H1 (cell line): Measurements from ENCODE around the gene TNNC1. TPM values are rescaled to one million over a fixed set of nuclear protein-coding genes. Genes with fewer than 3 reads are reported as not detected.

Experiments used
- CTCF ChIA-PET: fragments of 300-600 bp; sonication (Branson Sonifier 250); formaldehyde crosslinking; loops from one replicate; lab custom pipeline; 2021; ENCODE audit not compliant: partially characterized antibody; lab: Charles Lee
- POLR2A ChIA-PET: fragments of 300-600 bp; sonication (Branson Sonifier 250); formaldehyde crosslinking; loops from one replicate; lab custom pipeline; 2021; ENCODE audit warnings: inconsistent platforms; ENCODE audit not compliant: partially characterized antibody; lab: Charles Lee
- DNase-seq, 2 experiments: peaks; one replicate each; pipeline versions ENCODE4 v3.0.0 to v3.0.0-alpha.2; 2010 to 2022; ENCODE audit warnings: low spot score in 2 of 2, low read depth in 1 of 2, mixed read lengths in 1 of 2
- FAIRE-seq: peaks from 2 replicates; lab custom pipeline; 2011; peaks lifted over from hg19 to GRCh38; lab: Jason Lieb, UNC
- H2AFZ ChIP-seq: 2 replicates; pipeline ENCODE4 v1.8.1; 2012; ENCODE audit warnings: low read length, inconsistent platforms
- H2AK5ac ChIP-seq: 2 replicates; pipeline ENCODE4 v1.6.1; 2013; ENCODE audit warnings: low read depth, low read length
- H2BK120ac ChIP-seq: replicated peaks from 2 replicates; pipeline ENCODE3; 2013; ENCODE audit warnings: low read depth, low read length, inconsistent platforms
- H2BK12ac ChIP-seq: 2 replicates; pipeline ENCODE4 v1.6.1; 2013; ENCODE audit warnings: low read depth, low read length
- H2BK15ac ChIP-seq: 2 replicates; pipeline ENCODE4 v1.6.1; 2013; ENCODE audit warnings: low read length
- H2BK20ac ChIP-seq: 2 replicates; pipeline ENCODE4 v1.6.1; 2013; ENCODE audit warnings: low read length
- H2BK5ac ChIP-seq: 2 replicates; pipeline ENCODE4 v1.6.1; 2013; ENCODE audit warnings: low read depth, low read length
- H3K14ac ChIP-seq: 2 replicates; pipeline ENCODE4 v1.6.1; 2013; ENCODE audit warnings: inconsistent platforms; ENCODE audit not compliant: insufficient read length
- H3K18ac ChIP-seq: 2 replicates; pipeline ENCODE4 v1.6.1; 2013; ENCODE audit warnings: low read length; ENCODE audit errors: extremely low read depth
- H3K23ac ChIP-seq: 2 replicates; pipeline ENCODE4 v1.6.1; 2013; ENCODE audit warnings: inconsistent platforms; ENCODE audit not compliant: insufficient read length
- H3K23me2 ChIP-seq: 2 replicates; pipeline ENCODE4 v1.6.1; 2013; ENCODE audit warnings: low read depth, low read length
- H3K27ac ChIP-seq: 2 replicates; pipeline ENCODE4 v1.6.1; 2011; ENCODE audit warnings: low read depth, low read length, inconsistent platforms
- H3K27me3 ChIP-seq, 4 experiments: replicated peaks in 1 of 4; 1 replicate in 1 of 4; 2 replicates in 3 of 4; pipeline versions ENCODE4 v1.6.1 to v1.8.1; 2011 to 2013; ENCODE audit warnings: low read length in 3 of 4, mild to moderate bottlenecking in 3 of 4, inconsistent platforms in 2 of 4, mixed read lengths in 2 of 4, moderate library complexity in 1 of 4; ENCODE audit not compliant: control insufficient read depth in 3 of 4, insufficient read depth in 3 of 4; ENCODE audit errors: extremely low read depth in 1 of 4
- H3K36me3 ChIP-seq, 4 experiments: 2 replicates each; pipeline versions ENCODE4 v1.6.1 to v1.8.1; 2011 to 2013; ENCODE audit warnings: mild to moderate bottlenecking in 4 of 4, low read length in 3 of 4, moderate library complexity in 2 of 4, control low read depth in 1 of 4, inconsistent platforms in 1 of 4; ENCODE audit not compliant: insufficient read depth in 4 of 4, control insufficient read depth in 2 of 4
- H3K4ac ChIP-seq: replicated peaks from 2 replicates; pipeline ENCODE3; 2013; ENCODE audit warnings: low read length, low read depth, mixed read lengths, inconsistent platforms; ENCODE audit not compliant: insufficient read length
- H3K4me1 ChIP-seq, 4 experiments: replicated peaks in 1 of 4; 1 replicate in 1 of 4; 2 replicates in 3 of 4; pipeline versions ENCODE4 v1.6.1 to v1.8.1; 2011 to 2013; ENCODE audit warnings: low read length in 3 of 4, inconsistent platforms in 2 of 4, mixed read lengths in 1 of 4; ENCODE audit not compliant: insufficient read depth in 4 of 4, control insufficient read depth in 3 of 4
- H3K4me2 ChIP-seq, 2 experiments: 2 replicates each; pipeline versions ENCODE4 v1.6.1 to v1.8.1; 2011 to 2013; ENCODE audit warnings: low read depth in 2 of 2, low read length in 2 of 2, control low read depth in 1 of 2, inconsistent platforms in 1 of 2, mild to moderate bottlenecking in 1 of 2; ENCODE audit not compliant: insufficient read depth in 1 of 2
- H3K4me3 ChIP-seq, 4 experiments: fragments of 200-600, 300-600 bp in 1 of 4; sonication (generic), shearing (Covaris generic), sonication (Bioruptor Twin) in 1 of 4; 2 replicates each; pipeline versions ENCODE4 v1.5.1 to v1.8.1; 2011 to 2016; ENCODE audit warnings: low read length in 4 of 4, low read depth in 3 of 4, control low read depth in 2 of 4, inconsistent platforms in 2 of 4, mild to moderate bottlenecking in 2 of 4, mixed read lengths in 1 of 4, moderate library complexity in 1 of 4; ENCODE audit not compliant: insufficient read depth in 2 of 4; ENCODE audit errors: extremely low read depth in 1 of 4
- H3K56ac ChIP-seq: replicated peaks from 2 replicates; pipeline ENCODE3; 2013; ENCODE audit warnings: low read depth, mild to moderate bottlenecking, mixed read lengths, low read length, inconsistent platforms; ENCODE audit not compliant: insufficient read length
- H3K79me1 ChIP-seq: 2 replicates; pipeline ENCODE4 v1.6.1; 2013; ENCODE audit warnings: low read depth, low read length, control low read depth
- H3K79me2 ChIP-seq, 2 experiments: 2 replicates each; pipeline versions ENCODE4 v1.6.1 to v1.8.1; 2012 to 2013; ENCODE audit warnings: low read length in 2 of 2, mild to moderate bottlenecking in 2 of 2, inconsistent platforms in 1 of 2; ENCODE audit not compliant: insufficient read depth in 2 of 2, control insufficient read depth in 1 of 2
- H3K9ac ChIP-seq, 4 experiments: replicated peaks in 1 of 4; 1 replicate in 1 of 4; 2 replicates in 3 of 4; pipeline versions ENCODE4 v1.6.1 to v1.8.1; 2011 to 2013; ENCODE audit warnings: low read depth in 3 of 4, low read length in 3 of 4, control low read depth in 2 of 4, mild to moderate bottlenecking in 2 of 4, moderate library complexity in 2 of 4, inconsistent platforms in 1 of 4; ENCODE audit errors: extremely low read depth in 1 of 4
- H3K9me3 ChIP-seq, 2 experiments: 2 replicates each; pipeline versions ENCODE4 v1.6.1 to v1.8.1; 2012 to 2013; ENCODE audit warnings: mild to moderate bottlenecking in 2 of 2, moderate library complexity in 2 of 2, control low read depth in 1 of 2, inconsistent platforms in 1 of 2, low read depth in 1 of 2, low read length in 1 of 2, mixed read lengths in 1 of 2; ENCODE audit not compliant: insufficient read depth in 2 of 2
- H4K20me1 ChIP-seq, 2 experiments: replicated peaks in 1 of 2; 2 replicates each; pipeline versions ENCODE3 to v1.8.1; 2011 to 2013; ENCODE audit warnings: inconsistent platforms in 2 of 2, low read length in 2 of 2, mild to moderate bottlenecking in 1 of 2; ENCODE audit not compliant: insufficient read depth in 2 of 2, control insufficient read depth in 1 of 2
- H4K5ac ChIP-seq: 2 replicates; pipeline ENCODE4 v1.6.1; 2013; ENCODE audit warnings: low read length, low read depth, mixed read lengths, inconsistent platforms; ENCODE audit not compliant: insufficient read length
- H4K8ac ChIP-seq: 2 replicates; pipeline ENCODE4 v1.8.0; 2013; ENCODE audit warnings: mild to moderate bottlenecking, moderate library complexity, low read length, inconsistent platforms; ENCODE audit not compliant: insufficient read depth; ENCODE audit errors: extremely low read depth
- H4K91ac ChIP-seq: replicated peaks from 2 replicates; pipeline ENCODE3; 2013; ENCODE audit warnings: low read length, mixed read lengths, inconsistent platforms; ENCODE audit not compliant: insufficient read length
- ASH2L ChIP-seq: fragments of 200-600, 300-600 bp; sonication (generic); IDR thresholded peaks from one replicate; pipeline ENCODE4 v1.7.1; 2017; ENCODE audit warnings: low read length
- BCL11A ChIP-seq, 2 experiments: IDR thresholded peaks; one replicate each; pipeline ENCODE4 v1.6.1; 2011; ENCODE audit warnings: low read depth in 2 of 2, low read length in 2 of 2, mild to moderate bottlenecking in 2 of 2
- CBX8 ChIP-seq: fragments of 300-800, 300-1000 bp; sonication (generic); IDR thresholded peaks from 2 replicates; pipeline ENCODE4 v1.7.1; 2016; ENCODE audit warnings: low read depth, low read length, borderline replicate concordance
- EGR1 ChIP-seq: IDR thresholded peaks from 2 replicates; pipeline ENCODE4 v1.6.1; 2011; ENCODE audit warnings: low read depth, low read length, borderline replicate concordance
- EP300 ChIP-seq, 2 experiments: IDR thresholded peaks; 1 replicate in 1 of 2; 2 replicates in 1 of 2; pipeline ENCODE4 v1.6.1; 2011 to 2012; ENCODE audit warnings: low read depth in 2 of 2, low read length in 2 of 2, mild to moderate bottlenecking in 2 of 2, borderline replicate concordance in 1 of 2, inconsistent platforms in 1 of 2, moderate library complexity in 1 of 2
- EZH2 ChIP-seq: fragments of 200-600 bp; sonication (generic); IDR thresholded peaks from 2 replicates; pipeline ENCODE4 v1.7.1; 2012; ENCODE audit warnings: low read depth, mild to moderate bottlenecking, moderate library complexity, low read length, inconsistent platforms; ENCODE audit not compliant: severe bottlenecking
- JUND ChIP-seq: IDR thresholded peaks from 2 replicates; pipeline ENCODE4 v1.6.1; 2011; ENCODE audit warnings: mild to moderate bottlenecking, improper control_type of control experiment, low read length
- NANOG ChIP-seq: IDR thresholded peaks from 2 replicates; pipeline ENCODE4 v1.6.1; 2011; ENCODE audit warnings: low read length, low read depth, mild to moderate bottlenecking, inconsistent platforms; ENCODE audit not compliant: insufficient read depth, poor library complexity, severe bottlenecking
- POU5F1 ChIP-seq: IDR thresholded peaks from 2 replicates; pipeline ENCODE4 v1.6.1; 2011; ENCODE audit warnings: low read depth, mild to moderate bottlenecking, low read length, moderate library complexity
- SUZ12 ChIP-seq: fragments of 200-600 bp; sonication (generic); IDR thresholded peaks from 2 replicates; pipeline ENCODE4 v1.6.1; 2012; ENCODE audit warnings: mild to moderate bottlenecking, inconsistent platforms, low read length, moderate library complexity, mixed read lengths
- WGBS, 2 experiments: shearing (Covaris generic) in 1 of 2; methylation state at CpG; one replicate each; pipeline versions ENCODE4 v1.1.6 to v1.1.7; 2013 to 2015; ENCODE audit warnings: low lambda C conversion rate in 2 of 2, mixed read lengths in 2 of 2, inconsistent platforms in 1 of 2, low coverage in 1 of 2, missing lambda C conversion rate in 1 of 2; ENCODE audit not compliant: insufficient replicate concordance in 2 of 2, insufficient coverage in 1 of 2, insufficient read length in 1 of 2; ENCODE audit errors: extremely low coverage in 1 of 2, missing lambda C conversion rate in 1 of 2; 5-methylcytosine and 5-hydroxymethylcytosine counted together
- polyA plus RNA-seq, 7 experiments: library from polyadenylated mRNA; depleted of rRNA in 3 of 7; stranded (reverse) in 5 of 7; unstranded in 2 of 7; fragments of >200 nt in 5 of 7; fragments of 200-250 nt in 2 of 7; gene quantifications; 1 replicate in 5 of 7; 2 replicates in 1 of 7; 4 replicates in 1 of 7; pipeline versions ENCODE4 v1.2.1 to v1.2.3, GENCODE V29; 2011 to 2013; ENCODE audit warnings: missing spikeins in 2 of 7, mixed read lengths in 2 of 7
- total RNA-seq: library from RNA; stranded (reverse); fragmentation: NEBNext Ultra II Directional; extraction: Animal tissue kit (Norgen Biotek cat#: 25700); gene quantifications from 2 replicates; pipeline ENCODE4 v1.2.1, GENCODE V29; 2021
- TF ChIP-seq, protein P1 (sequence below): IDR thresholded peaks from 2 replicates; pipeline ENCODE4 v1.6.1; 2012; ENCODE audit warnings: low read length, inconsistent platforms

Gene TNNC1
- total and polyA plus RNA-seq, 2 of the 8 experiments (the other 6 are each of a cell fraction or from before 2014, with no cell fraction given), result 5.8 to 16.4 TPM

- Histone ChIP-seq H3K79me2 (peaks cover 0 to 14% of the 10 kb centered on the region in 2 experiments; a peak in 2 of 4 replicates), H4K8ac (no peak overlapping the region), H2BK20ac (no peak overlapping the region), H3K18ac (no peak overlapping the region), H3K14ac (no peak overlapping the region), H3K4me3 (peak overlapping the region in 1 of 4 experiments; percentile 100; a peak in 1 of 8 replicates), H3K56ac (no peak overlapping the region), H2BK15ac (no peak overlapping the region), H3K23me2 (peaks cover 11% of the 10 kb centered on the region), H3K27me3 (no peaks in the 10 kb centered on the region), H3K27ac (no peak overlapping the region), H2BK12ac (no peak overlapping the region), H3K9ac (no peak overlapping the region), H2AK5ac (no peak overlapping the region), H3K4me1 (peaks cover 0 to 14% (median 4%) of the 10 kb centered on the region in 4 experiments; a peak in 6 of 7 replicates), H3K79me1 (peaks cover 4% of the 10 kb centered on the region; the same call in 1 of the 2 replicates), H3K36me3 (peaks cover 20 to 41% (median 38%) of the 10 kb centered on the region in 4 experiments), H3K4me2 (peak overlapping the region in 1 of 2 experiments; percentile 97; a peak in 3 of 4 replicates), H3K4ac (no peak overlapping the region), H3K23ac (no peak overlapping the region), H2BK120ac (no peak overlapping the region), H4K5ac (no peak overlapping the region), H4K91ac (no peak overlapping the region), H2AFZ (no peak overlapping the region), H2BK5ac (no peak overlapping the region), H4K20me1 (peaks cover 3 to 4% of the 10 kb centered on the region in 2 experiments), H3K9me3 (no peaks in the 10 kb centered on the region)
- ChIA-PET CTCF (interaction anchor here (0.8 to 11.1 kb wide), 2 partner anchors 20 to 36 kb away, joined by 3 to 150 read pairs; no protein-coding TSS in a partner anchor), POLR2A (interaction anchor here (0.9 to 1.4 kb wide), 2 partner anchors 10 to 13 kb away, joined by 3 to 4 read pairs; no protein-coding TSS in a partner anchor)
- WGBS, 2 experiments, result 90% methylated on average over 8 of the region's 8 CpGs; no CpG with 5 or more reads in 1 of the 2 experiments
- FAIRE-seq (no peak), DNase-seq (no peak)
- TF ChIP-seq EGR1 (no peak), NANOG (no peak), POU5F1 (no peak), ASH2L (no peak), CBX8 (no peak), EZH2 (no peak), JUND (no peak), BCL11A (IDR thresholded peaks at IDR 0.05; ENCODE audit: low read depth in 2 of 2, low read length in 2 of 2) (no peak), EP300 (IDR thresholded peaks at IDR 0.05; ENCODE audit: borderline replicate concordance in 1 of 2, low read depth in 2 of 2, low read length in 2 of 2) (no peak), SUZ12 (no peak)
- TF ChIP-seq, protein P1, sequence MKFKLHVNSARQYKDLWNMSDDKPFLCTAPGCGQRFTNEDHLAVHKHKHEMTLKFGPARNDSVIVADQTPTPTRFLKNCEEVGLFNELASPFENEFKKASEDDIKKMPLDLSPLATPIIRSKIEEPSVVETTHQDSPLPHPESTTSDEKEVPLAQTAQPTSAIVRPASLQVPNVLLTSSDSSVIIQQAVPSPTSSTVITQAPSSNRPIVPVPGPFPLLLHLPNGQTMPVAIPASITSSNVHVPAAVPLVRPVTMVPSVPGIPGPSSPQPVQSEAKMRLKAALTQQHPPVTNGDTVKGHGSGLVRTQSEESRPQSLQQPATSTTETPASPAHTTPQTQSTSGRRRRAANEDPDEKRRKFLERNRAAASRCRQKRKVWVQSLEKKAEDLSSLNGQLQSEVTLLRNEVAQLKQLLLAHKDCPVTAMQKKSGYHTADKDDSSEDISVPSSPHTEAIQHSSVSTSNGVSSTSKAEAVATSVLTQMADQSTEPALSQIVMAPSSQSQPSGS, result no peak
These were observed 45.4 kb downstream of the TNNC1 start for GRCh38 chr3:52408466-52408865.
